ENCODE data around the gene PIMREG. TPM values are rescaled to one million over a fixed set of nuclear protein-coding genes. Genes with fewer than 3 reads are reported as not detected.

The PIMREG gene
- total RNA-seq, 4 donors from 2014 or later, result 1.0 to 3.3 (median 3.2) TPM

DNA sequence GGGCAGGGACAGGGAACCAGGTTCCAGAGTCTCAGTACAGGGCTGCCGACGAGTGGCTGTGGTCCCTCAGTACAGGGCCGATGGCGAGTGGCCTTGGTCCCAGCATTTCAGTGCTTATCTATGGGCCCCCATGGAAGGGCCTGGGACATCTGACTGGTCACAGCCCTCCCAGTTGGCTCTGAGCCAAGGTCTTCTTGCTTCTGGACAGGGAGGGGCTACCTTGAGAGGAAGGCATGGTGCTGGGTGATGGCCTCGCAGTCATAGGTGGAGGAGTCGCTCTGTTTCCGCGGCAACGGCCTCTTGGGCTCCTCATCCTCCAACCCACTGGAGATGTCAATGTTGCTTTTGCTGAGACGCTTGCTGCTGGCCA, 32.5 kb downstream of the PIMREG start:
- Histone ChIP-seq H3K27me3 (no peaks in the 10 kb centered on the region), H3K36me3 (peaks cover 9% of the 10 kb centered on the region), H3K9me3 (no peaks in the 10 kb centered on the region), H3K27ac (no peak overlapping the region), H3K4me1 (peaks cover 31% of the 10 kb centered on the region), H3K4me3 (no peak overlapping the region)
- no peak for DNase-seq (ENCODE audit: low spot score in 2 of 2)
- 79% methylated on average over 4 of the region's 10 CpGs for WGBS
- TF ChIP-seq, protein P1, sequence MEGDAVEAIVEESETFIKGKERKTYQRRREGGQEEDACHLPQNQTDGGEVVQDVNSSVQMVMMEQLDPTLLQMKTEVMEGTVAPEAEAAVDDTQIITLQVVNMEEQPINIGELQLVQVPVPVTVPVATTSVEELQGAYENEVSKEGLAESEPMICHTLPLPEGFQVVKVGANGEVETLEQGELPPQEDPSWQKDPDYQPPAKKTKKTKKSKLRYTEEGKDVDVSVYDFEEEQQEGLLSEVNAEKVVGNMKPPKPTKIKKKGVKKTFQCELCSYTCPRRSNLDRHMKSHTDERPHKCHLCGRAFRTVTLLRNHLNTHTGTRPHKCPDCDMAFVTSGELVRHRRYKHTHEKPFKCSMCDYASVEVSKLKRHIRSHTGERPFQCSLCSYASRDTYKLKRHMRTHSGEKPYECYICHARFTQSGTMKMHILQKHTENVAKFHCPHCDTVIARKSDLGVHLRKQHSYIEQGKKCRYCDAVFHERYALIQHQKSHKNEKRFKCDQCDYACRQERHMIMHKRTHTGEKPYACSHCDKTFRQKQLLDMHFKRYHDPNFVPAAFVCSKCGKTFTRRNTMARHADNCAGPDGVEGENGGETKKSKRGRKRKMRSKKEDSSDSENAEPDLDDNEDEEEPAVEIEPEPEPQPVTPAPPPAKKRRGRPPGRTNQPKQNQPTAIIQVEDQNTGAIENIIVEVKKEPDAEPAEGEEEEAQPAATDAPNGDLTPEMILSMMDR (IDR thresholded peaks at IDR 0.05), result no peak
- TF ChIP-seq EP300 (IDR thresholded peaks at IDR 0.05) (no peak), POLR2AphosphoS5 (IDR thresholded peaks at IDR 0.05) (no peak), POLR2A (IDR thresholded peaks at IDR 0.05) (no peak)

DNA sequence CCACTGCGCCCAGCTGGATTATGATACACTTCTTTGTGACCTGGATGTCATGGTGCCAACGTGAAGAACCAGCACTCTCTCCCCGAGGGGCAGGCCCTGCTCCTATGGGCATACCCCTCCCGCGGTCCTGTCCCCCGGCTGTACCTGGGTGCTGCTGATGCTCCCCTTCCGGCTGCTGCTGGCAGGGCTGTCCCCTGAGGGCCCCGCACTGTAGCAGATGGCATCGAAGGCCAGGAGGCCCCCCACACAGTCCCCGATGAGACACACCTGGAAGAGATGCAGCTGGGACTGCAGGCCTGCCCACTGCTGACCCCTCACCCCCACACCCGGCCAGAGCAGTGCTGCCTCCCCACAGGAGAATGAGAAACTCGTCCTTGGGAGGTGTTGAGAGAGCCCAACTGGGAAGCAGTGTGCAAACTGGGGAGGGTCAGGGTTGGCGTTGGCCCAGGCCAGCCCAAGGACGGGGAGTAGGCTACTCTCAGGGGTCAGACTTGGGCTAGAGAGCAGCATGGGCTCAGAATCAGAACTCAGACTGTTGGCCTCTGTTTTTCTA, 33.7 kb downstream of the PIMREG start:
- Histone ChIP-seq H3K27me3 (no peaks in the 10 kb centered on the region), H3K4me3 (no peak overlapping the region), H3K9me3 (no peaks in the 10 kb centered on the region), H3K27ac (no peak overlapping the region), H3K36me3 (peaks cover 15% of the 10 kb centered on the region), H3K4me1 (peaks cover 27% of the 10 kb centered on the region)
- TF ChIP-seq POLR2AphosphoS5 (IDR thresholded peaks at IDR 0.05) (no peak), POLR2A (IDR thresholded peaks at IDR 0.05) (no peak), EP300 (IDR thresholded peaks at IDR 0.05) (no peak)
- TF ChIP-seq, protein P1 (IDR thresholded peaks at IDR 0.05), result no peak
- DNase-seq (ENCODE audit: low spot score in 2 of 2), result no peak
- 92% methylated on average over 7 of the region's 14 CpGs for WGBS

DNA sequence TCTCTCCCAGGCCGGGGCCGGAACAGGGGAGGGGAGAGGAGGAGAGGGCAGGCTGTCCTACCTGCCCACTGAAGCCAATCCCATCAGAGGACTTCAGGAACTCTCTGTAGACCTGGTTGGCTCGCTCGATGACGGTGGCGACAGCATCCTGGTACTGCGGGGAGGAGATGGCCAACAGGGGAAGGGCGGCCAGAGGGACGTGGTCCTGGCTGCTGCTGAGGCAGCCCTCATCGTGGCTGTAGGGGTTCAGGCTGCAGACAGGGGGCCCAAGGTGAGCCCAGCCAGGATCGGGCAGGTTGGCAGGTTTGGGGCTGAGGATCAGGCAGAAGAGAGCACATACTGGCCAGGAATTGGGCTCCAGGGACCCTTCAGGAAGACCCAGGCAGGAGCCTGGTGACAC, 34.2 kb downstream of the PIMREG start:
- Histone ChIP-seq H3K9me3 (no peaks in the 10 kb centered on the region), H3K27me3 (no peaks in the 10 kb centered on the region), H3K4me1 (peaks cover 23% of the 10 kb centered on the region), H3K27ac (no peak overlapping the region), H3K4me3 (no peak overlapping the region), H3K36me3 (peaks cover 16% of the 10 kb centered on the region)
- no peak for DNase-seq (ENCODE audit: low spot score in 2 of 2)
- TF ChIP-seq EP300 (IDR thresholded peaks at IDR 0.05) (no peak), POLR2AphosphoS5 (IDR thresholded peaks at IDR 0.05) (no peak), POLR2A (IDR thresholded peaks at IDR 0.05) (no peak)
- TF ChIP-seq, protein P1 (IDR thresholded peaks at IDR 0.05), result no peak
- WGBS, result 100% methylated on average over 11 of the region's 11 CpGs

DNA sequence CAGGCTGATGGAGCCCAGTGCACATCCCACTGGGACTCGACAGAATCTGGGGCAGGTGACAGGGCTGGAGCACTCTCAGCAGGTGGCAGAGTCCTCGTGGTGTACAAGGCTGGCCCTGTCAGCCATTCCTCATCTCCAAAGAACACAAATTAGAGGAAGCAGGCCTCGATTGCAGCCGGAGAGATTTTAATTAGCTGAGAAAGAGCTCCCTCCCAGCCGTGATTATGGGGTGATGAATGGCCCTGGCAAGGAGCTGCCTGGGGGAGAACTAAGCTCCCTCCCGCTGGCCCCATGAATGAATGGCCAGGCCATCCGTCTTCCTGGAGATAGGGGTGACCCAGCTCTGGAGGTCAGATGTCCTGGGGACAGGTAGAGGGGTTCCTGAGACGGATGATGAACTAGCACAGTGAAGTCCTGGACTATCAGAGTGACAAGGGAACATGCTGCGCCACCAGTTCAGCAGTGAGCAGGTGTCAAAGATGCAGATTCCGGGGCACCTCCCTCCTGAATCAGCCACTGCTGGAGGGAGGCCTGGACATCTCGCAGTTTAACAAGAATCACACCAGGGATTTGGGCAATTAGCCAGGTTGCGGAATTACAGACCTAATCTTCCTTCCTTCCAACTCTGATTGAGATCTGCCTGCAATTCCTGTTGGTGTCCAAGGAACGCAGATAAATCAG, 35.5 kb downstream of the PIMREG start:
- no peak overlapping the region for H3K27ac ChIP-seq

DNA sequence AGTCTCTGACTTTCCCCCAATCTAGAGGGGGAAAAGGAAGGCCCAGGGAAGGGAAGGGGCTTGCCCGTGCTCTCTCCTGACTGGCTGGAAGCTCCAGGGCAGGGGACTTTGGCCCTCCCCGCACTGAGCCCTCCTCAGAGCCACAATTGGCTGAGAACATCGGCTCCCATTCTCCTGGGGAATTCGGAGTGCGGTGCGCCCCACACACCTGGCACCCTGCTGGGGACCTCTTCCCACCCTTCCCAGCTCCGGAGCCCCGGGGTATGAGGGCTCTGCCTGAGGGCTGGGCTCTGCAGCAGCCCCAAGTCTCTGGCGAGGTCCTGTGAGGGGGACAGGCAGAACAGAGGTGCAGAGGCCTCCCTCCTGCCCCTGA, 36.0 kb downstream of the PIMREG start:
- no peak for DNase-seq (ENCODE audit: low spot score in 2 of 2)
- H3K4me3 ChIP-seq, result no peak overlapping the region
- no peak overlapping the region for H3K27ac ChIP-seq
- no peaks in the 10 kb centered on the region for H3K27me3 ChIP-seq
- H3K9me3 ChIP-seq, result no peaks in the 10 kb centered on the region
- H3K36me3 ChIP-seq, result peaks cover 19% of the 10 kb centered on the region
- WGBS, result no CpG with 5 or more reads among the region's 9 CpGs
- peaks cover 16% of the 10 kb centered on the region for H3K4me1 ChIP-seq
- TF ChIP-seq EP300 (IDR thresholded peaks at IDR 0.05), result no peak
- no peak for TF ChIP-seq POLR2AphosphoS5 (IDR thresholded peaks at IDR 0.05)
- no peak for TF ChIP-seq POLR2A (IDR thresholded peaks at IDR 0.05)
- TF ChIP-seq, protein P1 (IDR thresholded peaks at IDR 0.05), result no peak

More for the DNA sequence above, 35.5 kb downstream of the PIMREG start:
- no peak for DNase-seq (ENCODE audit: low spot score in 2 of 2)
- H3K9me3 ChIP-seq, result no peaks in the 10 kb centered on the region
- H3K36me3 ChIP-seq, result peaks cover 19% of the 10 kb centered on the region
- 72% methylated on average over 12 of the region's 13 CpGs for WGBS
- peaks cover 21% of the 10 kb centered on the region for H3K4me1 ChIP-seq
- H3K27me3 ChIP-seq, result no peaks in the 10 kb centered on the region
- H3K4me3 ChIP-seq, result no peak overlapping the region
- TF ChIP-seq EP300 (IDR thresholded peaks at IDR 0.05) (no peak), POLR2A (IDR thresholded peaks at IDR 0.05) (no peak), POLR2AphosphoS5 (IDR thresholded peaks at IDR 0.05) (no peak)
- TF ChIP-seq, protein P1 (IDR thresholded peaks at IDR 0.05), result no peak

Data from suprapubic skin (tissue), 4 donors.